Duodenal mucosa (tissue), 2 donors: ENCODE data around the gene TMEM196.
"Not testable (repeated sequence)": the region's sequence is repeated elsewhere in the genome, so short reads cannot be mapped to it uniquely, and the experiment has no call there.

ENCODE experiments used
- H3K27ac ChIP-seq: one replicate; pipeline ENCODE4 v1.7.0; 2013; ENCODE audit warnings: low read depth, low read length
- H3K27me3 ChIP-seq, 2 donors: one replicate each; pipeline ENCODE4 v1.7.0; 2013; ENCODE audit warnings: low read length in 2 of 2, control low read depth in 1 of 2; ENCODE audit not compliant: insufficient read depth in 2 of 2, control insufficient read depth in 1 of 2
- H3K36me3 ChIP-seq, 2 donors: one replicate each; pipeline ENCODE4 v1.7.0; 2013; ENCODE audit warnings: low read length in 2 of 2, control low read depth in 1 of 2; ENCODE audit not compliant: insufficient read depth in 2 of 2, control insufficient read depth in 1 of 2
- H3K4me1 ChIP-seq, 2 donors: one replicate each; pipeline ENCODE4 v1.7.0; 2013; ENCODE audit warnings: low read length in 2 of 2, control low read depth in 1 of 2; ENCODE audit not compliant: insufficient read depth in 2 of 2, control insufficient read depth in 1 of 2
- H3K4me3 ChIP-seq, 2 donors: one replicate each; pipeline ENCODE4 v1.7.0; 2013; ENCODE audit warnings: low read length in 2 of 2, low read depth in 1 of 2
- H3K9ac ChIP-seq, 2 donors: one replicate each; pipeline ENCODE4 v1.7.0; 2013; ENCODE audit warnings: low read length in 2 of 2, low read depth in 1 of 2
- H3K9me3 ChIP-seq, 2 donors: one replicate each; pipeline ENCODE4 v1.7.0; 2013; ENCODE audit warnings: low read length in 2 of 2, control low read depth in 1 of 2; ENCODE audit not compliant: control insufficient read depth in 1 of 2

Gene TMEM196

GRCh38 chr7:19689130-19689529, 84.3 kb downstream of the TMEM196 start:
- not testable (repeated sequence) for H3K4me1 ChIP-seq, H3K36me3 ChIP-seq, H3K27ac ChIP-seq, H3K4me3 ChIP-seq, H3K9ac ChIP-seq, H3K27me3 ChIP-seq, H3K9me3 ChIP-seq

- no peak overlapping the region for H3K4me3 ChIP-seq
- H3K27ac ChIP-seq, result no peak overlapping the region
- H3K36me3 ChIP-seq, result no peaks in the 10 kb centered on the region
- no peaks in the 10 kb centered on the region for H3K9me3 ChIP-seq
- no peaks in the 10 kb centered on the region for H3K4me1 ChIP-seq
- no peak overlapping the region for H3K9ac ChIP-seq
- no peaks in the 10 kb centered on the region for H3K27me3 ChIP-seq
These were observed 91.8 kb downstream of the TMEM196 start for GRCh38 chr7:19681596-19681995.

GRCh38 chr7:19677180-19677579, 96.2 kb downstream of the TMEM196 start:
- H3K9ac ChIP-seq, result no peak overlapping the region
- no peaks in the 10 kb centered on the region for H3K9me3 ChIP-seq
- H3K27ac ChIP-seq, result no peak overlapping the region
- no peak overlapping the region for H3K4me3 ChIP-seq
- H3K4me1 ChIP-seq, result no peaks in the 10 kb centered on the region
- H3K36me3 ChIP-seq, result no peaks in the 10 kb centered on the region
- no peaks in the 10 kb centered on the region for H3K27me3 ChIP-seq

GRCh38 chr7:19675816-19676215, 97.6 kb downstream of the TMEM196 start:
- no peaks in the 10 kb centered on the region for H3K27me3 ChIP-seq

GRCh38 chr7:19674266-19674960, 99.0 kb downstream of the TMEM196 start:
- Histone ChIP-seq H3K4me1 (no peaks in the 10 kb centered on the region), H3K27me3 (no peaks in the 10 kb centered on the region), H3K4me3 (no peak overlapping the region), H3K27ac (no peak overlapping the region), H3K9me3 (no peaks in the 10 kb centered on the region), H3K36me3 (no peaks in the 10 kb centered on the region), H3K9ac (no peak overlapping the region)

More at GRCh38 chr7:19675816-19676215, 97.6 kb downstream of the TMEM196 start:
- H3K9ac ChIP-seq, result no peak overlapping the region
- H3K36me3 ChIP-seq, result no peaks in the 10 kb centered on the region
- H3K4me3 ChIP-seq, result no peak overlapping the region
- no peak overlapping the region for H3K27ac ChIP-seq
- H3K9me3 ChIP-seq, result no peaks in the 10 kb centered on the region
- H3K4me1 ChIP-seq, result no peaks in the 10 kb centered on the region

- Histone ChIP-seq H3K27me3 (no peaks in the 10 kb centered on the region), H3K36me3 (no peaks in the 10 kb centered on the region), H3K27ac (no peak overlapping the region)
These were observed 102.6 kb downstream of the TMEM196 start for GRCh38 chr7:19670806-19671205.

More at GRCh38 chr7:19670806-19671205, 102.6 kb downstream of the TMEM196 start:
- H3K4me3 ChIP-seq, result no peak overlapping the region
- no peaks in the 10 kb centered on the region for H3K4me1 ChIP-seq
- H3K9ac ChIP-seq, result no peak overlapping the region
- H3K9me3 ChIP-seq, result no peaks in the 10 kb centered on the region
